ENCODE data around the gene OOSP2.

The OOSP2 gene

DNA sequence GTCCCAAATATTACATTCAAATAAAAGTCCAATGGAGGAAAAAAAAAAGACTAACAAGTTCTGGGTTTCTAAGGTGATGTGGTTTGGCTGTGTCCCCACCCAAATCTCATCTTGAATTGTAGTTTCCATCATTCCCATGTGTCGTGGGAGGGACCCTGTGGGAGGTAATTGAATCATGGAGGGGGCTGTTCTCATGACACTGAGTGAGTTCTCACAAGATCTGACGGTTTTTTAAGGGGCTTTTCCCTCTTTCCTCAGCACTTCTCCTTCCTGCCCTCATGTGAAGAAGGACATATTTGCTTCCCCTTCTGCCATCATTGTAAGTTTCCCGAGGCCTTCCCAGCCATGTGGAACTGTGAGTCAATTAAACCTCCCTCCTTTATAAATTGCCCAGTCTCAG, 40.3 kb downstream of the OOSP2 start:
- DNase-seq (ENCODE audit: low spot score): no peak

DNA sequence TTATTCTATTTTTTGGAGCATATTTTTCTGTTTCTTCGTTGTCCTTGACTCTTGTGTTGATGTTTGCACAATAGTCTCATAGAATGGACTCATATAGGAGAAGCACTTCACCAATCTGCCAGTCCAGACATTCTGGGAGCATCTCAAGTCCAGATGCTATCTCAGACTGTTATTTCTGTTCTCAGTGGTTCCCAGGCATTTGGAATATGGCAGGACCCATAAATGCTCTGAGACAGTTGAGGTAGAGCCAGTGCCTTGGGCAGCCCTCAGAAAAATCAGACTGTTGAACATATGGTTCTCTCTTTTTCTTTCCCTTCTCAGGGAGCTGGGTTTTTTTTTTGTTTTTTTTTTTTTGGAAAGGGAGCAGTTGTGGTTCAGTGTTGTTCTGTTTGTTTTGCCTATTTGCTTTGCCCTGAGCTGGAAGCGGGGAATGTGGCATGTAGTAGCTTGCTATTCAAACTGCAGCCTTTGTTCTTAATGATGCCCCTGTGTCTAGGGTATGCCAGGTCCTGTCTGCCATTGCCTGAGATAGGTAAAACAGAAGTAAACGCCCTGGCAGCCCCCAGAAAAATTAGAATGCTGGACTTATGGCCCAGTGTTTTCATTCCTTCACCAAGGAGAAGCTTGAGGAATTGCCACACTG, 44.5 kb downstream of the OOSP2 start:
- DNase-seq (ENCODE audit: low spot score): no peak

DNA sequence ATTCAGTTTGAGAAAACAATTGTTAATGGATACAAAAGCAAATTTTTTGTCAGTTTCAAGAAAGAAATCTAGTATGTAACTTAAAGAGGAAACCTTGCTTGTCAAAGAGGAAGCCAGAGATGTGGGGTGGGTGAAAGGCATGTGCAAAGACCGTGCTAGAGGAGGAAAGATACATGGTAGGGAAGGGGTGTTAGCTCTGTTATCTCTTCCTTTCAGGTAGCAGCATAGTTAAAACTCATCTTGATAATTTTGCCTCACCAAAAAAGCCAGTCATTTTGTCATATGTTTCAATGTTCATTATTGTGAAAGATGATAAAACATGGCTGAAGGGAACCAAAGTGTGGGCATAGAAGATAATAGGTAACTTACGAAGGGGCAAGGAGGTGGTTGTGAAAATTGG, 45.7 kb downstream of the OOSP2 start:
- no peak for DNase-seq (ENCODE audit: low spot score)

DNA sequence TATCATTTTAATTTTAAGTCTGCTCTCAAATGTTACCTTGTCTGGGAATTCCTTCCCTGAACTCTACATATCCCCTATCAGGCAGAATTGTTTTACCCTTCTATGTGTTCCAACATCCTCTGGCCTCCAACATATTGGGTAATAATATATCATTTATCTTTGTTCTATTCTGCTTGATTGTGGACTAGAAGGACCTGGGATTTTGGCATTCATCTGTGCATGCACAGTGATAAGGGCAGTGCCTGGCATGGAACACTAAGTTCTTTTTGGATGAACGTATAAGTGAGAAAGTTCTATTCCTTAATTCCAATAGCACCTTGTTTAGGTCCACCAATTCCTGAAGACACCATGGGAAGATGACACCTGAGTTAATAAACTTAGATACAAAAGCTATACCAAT, 47.0 kb downstream of the OOSP2 start:
- no peak for DNase-seq (ENCODE audit: low spot score)

DNA sequence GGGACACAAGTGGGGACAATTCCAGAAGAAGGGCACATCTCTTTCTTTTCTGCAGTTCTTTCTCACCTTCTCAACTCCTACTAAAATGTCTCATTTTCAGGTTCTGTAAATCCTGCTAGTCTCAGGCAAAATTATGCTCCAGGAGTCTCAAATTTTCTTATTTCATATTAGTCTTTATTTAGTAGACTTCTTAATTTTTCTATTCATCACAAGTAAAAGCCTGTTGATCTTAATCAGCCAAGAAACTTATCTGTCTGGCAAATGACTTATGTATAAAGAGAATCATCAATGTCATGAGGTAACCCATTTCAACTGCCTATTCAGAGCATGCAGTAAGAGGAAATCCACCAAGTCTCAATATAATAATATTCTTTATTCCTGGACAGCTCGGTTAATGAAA, 48.2 kb downstream of the OOSP2 start, which contains the start of gene MS4A2:
Gene MS4A2 (plus strand): TSS at position 301 of the 400 bp plus-strand sequence. CDS start 102 bp downstream, outside the sequence.
- no peak for DNase-seq (ENCODE audit: low spot score)

DNA sequence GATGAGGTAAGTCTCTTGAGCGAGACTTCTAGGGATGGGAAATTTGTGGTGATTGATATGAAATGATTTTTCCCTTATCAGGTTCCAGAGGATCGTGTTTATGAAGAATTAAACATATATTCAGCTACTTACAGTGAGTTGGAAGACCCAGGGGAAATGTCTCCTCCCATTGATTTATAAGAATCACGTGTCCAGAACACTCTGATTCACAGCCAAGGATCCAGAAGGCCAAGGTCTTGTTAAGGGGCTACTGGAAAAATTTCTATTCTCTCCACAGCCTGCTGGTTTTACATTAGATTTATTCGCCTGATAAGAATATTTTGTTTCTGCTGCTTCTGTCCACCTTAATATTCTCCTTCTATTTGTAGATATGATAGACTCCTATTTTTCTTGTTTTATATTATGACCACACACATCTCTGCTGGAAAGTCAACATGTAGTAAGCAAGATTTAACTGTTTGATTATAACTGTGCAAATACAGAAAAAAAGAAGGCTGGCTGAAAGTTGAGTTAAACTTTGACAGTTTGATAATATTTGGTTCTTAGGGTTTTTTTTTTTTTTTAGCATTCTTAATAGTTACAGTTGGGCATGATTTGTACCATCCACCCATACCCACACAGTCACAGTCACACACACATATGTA, 55.4 kb downstream of the OOSP2 start:
- DNase-seq (ENCODE audit: low spot score): no peak

DNA sequence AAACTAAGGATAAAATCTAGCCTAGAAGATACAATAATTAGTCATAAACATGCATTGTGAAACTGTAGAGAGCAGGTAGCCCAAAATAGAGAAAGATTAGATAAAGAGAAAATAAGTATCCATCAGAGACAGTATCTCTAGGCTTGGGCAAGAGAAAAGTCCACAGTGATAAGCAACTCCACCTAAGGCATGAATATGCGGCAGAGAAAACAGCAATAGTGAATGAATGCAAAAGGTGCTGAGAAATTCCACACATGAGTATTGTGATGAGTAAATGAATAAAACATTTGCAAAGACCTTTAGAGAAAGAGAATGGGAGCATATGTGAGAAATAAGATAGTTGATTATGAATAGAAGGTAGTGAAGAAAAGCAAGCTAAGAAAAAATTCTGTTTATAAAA, 57.0 kb downstream of the OOSP2 start:
- no peak for DNase-seq (ENCODE audit: low spot score)
